DOHH2 (cell line): Measurements from ENCODE around the gene ESF1.

Experiments used
- EZH2phosphoT487 ChIP-seq: fragments of 200-600 bp; sonication (generic); IDR thresholded peaks from 2 replicates; pipeline ENCODE4 v1.6.1; 2017; ENCODE audit warnings: borderline replicate concordance, mild to moderate bottlenecking, antibody characterized with exemption, low read length, moderate library complexity, mixed read lengths
- TF ChIP-seq, protein P1 (sequence below): fragments of 200-600 bp; sonication (generic); IDR thresholded peaks from one replicate; pipeline ENCODE4 v1.5.1; 2014; ENCODE audit warnings: antibody characterized with exemption, mild to moderate bottlenecking, low read depth, low read length; ENCODE audit not compliant: poor library complexity, severe bottlenecking

DNA sequence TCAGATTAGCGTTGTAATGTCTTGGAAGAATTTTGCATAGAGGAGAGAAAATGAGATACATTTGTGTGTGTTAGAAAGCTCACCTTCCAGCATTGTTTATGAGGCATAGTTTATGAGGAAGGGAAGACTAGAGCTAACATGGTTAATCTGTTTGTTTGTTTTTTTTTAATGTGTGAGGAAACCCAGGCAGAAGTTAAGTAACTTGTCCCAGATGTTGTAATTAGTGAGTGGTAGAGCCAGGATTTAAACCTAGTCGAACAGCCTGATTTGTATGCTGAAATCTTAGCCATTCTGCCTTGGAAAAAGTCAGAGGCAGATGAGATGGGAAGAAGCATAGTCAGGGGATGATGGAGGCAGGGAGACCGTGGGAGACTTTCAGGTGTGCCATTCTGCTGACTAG lies 29.2 kb upstream of the ESF1 start:
- TF ChIP-seq, protein P1, sequence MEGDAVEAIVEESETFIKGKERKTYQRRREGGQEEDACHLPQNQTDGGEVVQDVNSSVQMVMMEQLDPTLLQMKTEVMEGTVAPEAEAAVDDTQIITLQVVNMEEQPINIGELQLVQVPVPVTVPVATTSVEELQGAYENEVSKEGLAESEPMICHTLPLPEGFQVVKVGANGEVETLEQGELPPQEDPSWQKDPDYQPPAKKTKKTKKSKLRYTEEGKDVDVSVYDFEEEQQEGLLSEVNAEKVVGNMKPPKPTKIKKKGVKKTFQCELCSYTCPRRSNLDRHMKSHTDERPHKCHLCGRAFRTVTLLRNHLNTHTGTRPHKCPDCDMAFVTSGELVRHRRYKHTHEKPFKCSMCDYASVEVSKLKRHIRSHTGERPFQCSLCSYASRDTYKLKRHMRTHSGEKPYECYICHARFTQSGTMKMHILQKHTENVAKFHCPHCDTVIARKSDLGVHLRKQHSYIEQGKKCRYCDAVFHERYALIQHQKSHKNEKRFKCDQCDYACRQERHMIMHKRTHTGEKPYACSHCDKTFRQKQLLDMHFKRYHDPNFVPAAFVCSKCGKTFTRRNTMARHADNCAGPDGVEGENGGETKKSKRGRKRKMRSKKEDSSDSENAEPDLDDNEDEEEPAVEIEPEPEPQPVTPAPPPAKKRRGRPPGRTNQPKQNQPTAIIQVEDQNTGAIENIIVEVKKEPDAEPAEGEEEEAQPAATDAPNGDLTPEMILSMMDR: no peak
- no peak for TF ChIP-seq EZH2phosphoT487
